ENCODE data around the gene TBX21. TPM values are rescaled to one million over a fixed set of nuclear protein-coding genes. Genes with fewer than 3 reads are reported as not detected.

Gene TBX21
- total RNA-seq, 1 donor from 2014 or later, result 0.25 TPM

GRCh38 chr17:47744168-47745036, 11.4 kb downstream of the TBX21 start:
- Histone ChIP-seq H3K27ac (replicated peaks) (no peak overlapping the region), H3K27me3 (ENCODE audit: low read depth) (peaks cover 88% of the 10 kb centered on the region), H3K4me3 (no peak overlapping the region), H3K9me3 (replicated peaks) (no peaks in the 10 kb centered on the region), H3K36me3 (no peaks in the 10 kb centered on the region), H3K4me1 (no peaks in the 10 kb centered on the region)
- TF ChIP-seq CTCF (IDR thresholded peaks at IDR 0.05; ENCODE audit: borderline replicate concordance), result no peak
- intact Hi-C loops (cut with micrococcal nuclease), result no loop called here
- DNase-seq, result no peak

GRCh38 chr17:47745037-47745380, 12.0 kb downstream of the TBX21 start:
- Histone ChIP-seq H3K27ac (replicated peaks) (no peak overlapping the region), H3K9me3 (replicated peaks) (no peaks in the 10 kb centered on the region), H3K4me3 (no peak overlapping the region), H3K4me1 (no peaks in the 10 kb centered on the region), H3K36me3 (no peaks in the 10 kb centered on the region), H3K27me3 (ENCODE audit: low read depth) (peaks cover 89% of the 10 kb centered on the region)
- intact Hi-C loops (cut with micrococcal nuclease), result no loop called here
- no peak for DNase-seq
- peak; percentile 29 for TF ChIP-seq CTCF (IDR thresholded peaks at IDR 0.05; ENCODE audit: borderline replicate concordance)

GRCh38 chr17:47751471-47751870, 18.4 kb downstream of the TBX21 start:
- Histone ChIP-seq H3K27ac (replicated peaks) (no peak overlapping the region), H3K4me1 (no peaks in the 10 kb centered on the region), H3K36me3 (no peaks in the 10 kb centered on the region), H3K9me3 (replicated peaks) (peaks cover 10% of the 10 kb centered on the region), H3K4me3 (no peak overlapping the region), H3K27me3 (ENCODE audit: low read depth) (peaks cover 99% of the 10 kb centered on the region)
- no peak for DNase-seq
- intact Hi-C loops (cut with micrococcal nuclease), result no loop called here
- no peak for TF ChIP-seq CTCF (IDR thresholded peaks at IDR 0.05; ENCODE audit: borderline replicate concordance)

GRCh38 chr17:47757386-47757785, 24.4 kb downstream of the TBX21 start:
- no peak for TF ChIP-seq CTCF (IDR thresholded peaks at IDR 0.05; ENCODE audit: borderline replicate concordance)
- H3K36me3 ChIP-seq, result no peaks in the 10 kb centered on the region
- H3K27me3 ChIP-seq (ENCODE audit: low read depth), result peaks cover 82% of the 10 kb centered on the region
- DNase-seq, result no peak
- no peak overlapping the region for H3K27ac ChIP-seq (replicated peaks)
- peaks cover 39% of the 10 kb centered on the region for H3K9me3 ChIP-seq (replicated peaks)
- H3K4me3 ChIP-seq, result no peak overlapping the region
- intact Hi-C loops (cut with micrococcal nuclease), result no loop called here
- no peaks in the 10 kb centered on the region for H3K4me1 ChIP-seq

- no peaks in the 10 kb centered on the region for H3K36me3 ChIP-seq
- peaks cover 56% of the 10 kb centered on the region for H3K9me3 ChIP-seq (replicated peaks)
- no peak for TF ChIP-seq CTCF (IDR thresholded peaks at IDR 0.05; ENCODE audit: borderline replicate concordance)
- H3K27ac ChIP-seq (replicated peaks), result no peak overlapping the region
- peaks cover 71% of the 10 kb centered on the region for H3K27me3 ChIP-seq (ENCODE audit: low read depth)
- DNase-seq, result no peak
- H3K4me3 ChIP-seq, result no peak overlapping the region
- H3K4me1 ChIP-seq, result no peaks in the 10 kb centered on the region
- intact Hi-C loops (cut with micrococcal nuclease), result no loop called here
Observed at GRCh38 chr17:47760409-47761140, 27.5 kb downstream of the TBX21 start.

All from left ventricle myocardium inferior (tissue), 1 donor.